WTC11 (cell line): Measurements from ENCODE around the gene HOATZ. TPM values are rescaled to one million over a fixed set of nuclear protein-coding genes. Genes with fewer than 3 reads are reported as not detected.

ENCODE experiments used
- CTCF ChIP-seq: fragments of 200-600 bp; IDR thresholded peaks from 2 replicates; pipeline ENCODE4 v1.8.0; 2022; ENCODE audit warnings: antibody characterized with exemption
- ETV6 ChIP-seq: sonication (generic); formaldehyde crosslinking; IDR thresholded peaks from 2 replicates; pipeline ENCODE4 v1.8.1; 2022; ENCODE audit warnings: mild to moderate bottlenecking, missing genetic modification reagents
- GTF2I ChIP-seq: fragments of 250-450 bp; sonication (Bioruptor Pico); conservative IDR thresholded peaks from 2 replicates; pipeline ENCODE4 v1.4.0; 2021; ENCODE audit warnings: mild to moderate bottlenecking
- JUN ChIP-seq: sonication (generic); formaldehyde crosslinking; IDR thresholded peaks from 2 replicates; pipeline ENCODE4 v1.8.0; 2023; ENCODE audit warnings: mild to moderate bottlenecking, missing genetic modification reagents
- MLX ChIP-seq: sonication (generic); formaldehyde crosslinking; IDR thresholded peaks from 2 replicates; pipeline ENCODE4 v1.8.1; 2023; ENCODE audit warnings: mild to moderate bottlenecking, missing genetic modification reagents, moderate library complexity
- MYBL2 ChIP-seq: sonication (generic); formaldehyde crosslinking; IDR thresholded peaks from 2 replicates; pipeline ENCODE4 v1.8.1; 2023; ENCODE audit warnings: mild to moderate bottlenecking, moderate library complexity, missing genetic modification reagents
- NR1H2 ChIP-seq: sonication (generic); formaldehyde crosslinking; IDR thresholded peaks from 2 replicates; pipeline ENCODE4 v1.9.0; 2021; ENCODE audit warnings: mild to moderate bottlenecking, moderate library complexity, missing genetic modification reagents
- PRDM15 ChIP-seq: sonication (generic); formaldehyde crosslinking; IDR thresholded peaks from 2 replicates; pipeline ENCODE4 v1.8.0; 2022; ENCODE audit warnings: missing genetic modification reagents
- PREB ChIP-seq: sonication (generic); formaldehyde crosslinking; IDR thresholded peaks from 2 replicates; pipeline ENCODE4 v1.8.1; 2022; ENCODE audit warnings: mild to moderate bottlenecking, missing genetic modification reagents, moderate library complexity, borderline replicate concordance
- RELA ChIP-seq: sonication (generic); formaldehyde crosslinking; IDR thresholded peaks from 2 replicates; pipeline ENCODE4 v1.8.1; 2022; ENCODE audit warnings: missing genetic modification reagents, mild to moderate bottlenecking, borderline replicate concordance
- RORB ChIP-seq: fragments of 250-450 bp; sonication (Bioruptor Pico); IDR thresholded peaks from 2 replicates; pipeline ENCODE4 v1.9.0; 2021; ENCODE audit warnings: mild to moderate bottlenecking
- TCF7 ChIP-seq: sonication (generic); formaldehyde crosslinking; IDR thresholded peaks from 2 replicates; pipeline ENCODE4 v1.8.0; 2022; ENCODE audit warnings: mild to moderate bottlenecking, low read depth, missing genetic modification reagents, moderate library complexity
- TP53 ChIP-seq: sonication (generic); formaldehyde crosslinking; IDR thresholded peaks from 2 replicates; pipeline ENCODE4 v1.8.1; 2023; ENCODE audit warnings: mild to moderate bottlenecking, missing genetic modification reagents
- ZBTB43 ChIP-seq: sonication (generic); formaldehyde crosslinking; IDR thresholded peaks from 2 replicates; pipeline ENCODE4 v1.8.1; 2023; ENCODE audit warnings: mild to moderate bottlenecking, missing genetic modification reagents
- ZNF138 ChIP-seq: sonication (generic); formaldehyde crosslinking; conservative IDR thresholded peaks from 2 replicates; pipeline ENCODE4 v1.8.1; 2022; ENCODE audit warnings: mild to moderate bottlenecking, moderate library complexity, missing genetic modification reagents
- ZNF317 ChIP-seq: sonication (generic); formaldehyde crosslinking; IDR thresholded peaks from 2 replicates; pipeline ENCODE4 v1.8.1; 2023; ENCODE audit warnings: low read depth, mild to moderate bottlenecking, moderate library complexity, missing genetic modification reagents, borderline replicate concordance
- ZNF532 ChIP-seq: fragments of 250-450 bp; sonication (Bioruptor Pico); IDR thresholded peaks from 2 replicates; pipeline ENCODE4 v1.9.0; 2021; ENCODE audit warnings: mild to moderate bottlenecking, borderline replicate concordance
- total RNA-seq: library from RNA; stranded (reverse); gene quantifications from 3 replicates; pipeline ENCODE4 v1.2.3, GENCODE V29; 2021
- TF ChIP-seq, protein P1 (sequence below): sonication (generic); formaldehyde crosslinking; IDR thresholded peaks from 2 replicates; pipeline ENCODE4 v1.8.1; 2022; ENCODE audit warnings: low read depth, mild to moderate bottlenecking, moderate library complexity, missing genetic modification reagents, borderline replicate concordance
- TF ChIP-seq, protein P2 (sequence below): sonication (generic); formaldehyde crosslinking; IDR thresholded peaks from 2 replicates; pipeline ENCODE4 v1.8.1; 2022; ENCODE audit warnings: mild to moderate bottlenecking, moderate library complexity, missing genetic modification reagents

The HOATZ gene
- total RNA-seq, 1 experiment from 2014 or later, result not detected

DNA sequence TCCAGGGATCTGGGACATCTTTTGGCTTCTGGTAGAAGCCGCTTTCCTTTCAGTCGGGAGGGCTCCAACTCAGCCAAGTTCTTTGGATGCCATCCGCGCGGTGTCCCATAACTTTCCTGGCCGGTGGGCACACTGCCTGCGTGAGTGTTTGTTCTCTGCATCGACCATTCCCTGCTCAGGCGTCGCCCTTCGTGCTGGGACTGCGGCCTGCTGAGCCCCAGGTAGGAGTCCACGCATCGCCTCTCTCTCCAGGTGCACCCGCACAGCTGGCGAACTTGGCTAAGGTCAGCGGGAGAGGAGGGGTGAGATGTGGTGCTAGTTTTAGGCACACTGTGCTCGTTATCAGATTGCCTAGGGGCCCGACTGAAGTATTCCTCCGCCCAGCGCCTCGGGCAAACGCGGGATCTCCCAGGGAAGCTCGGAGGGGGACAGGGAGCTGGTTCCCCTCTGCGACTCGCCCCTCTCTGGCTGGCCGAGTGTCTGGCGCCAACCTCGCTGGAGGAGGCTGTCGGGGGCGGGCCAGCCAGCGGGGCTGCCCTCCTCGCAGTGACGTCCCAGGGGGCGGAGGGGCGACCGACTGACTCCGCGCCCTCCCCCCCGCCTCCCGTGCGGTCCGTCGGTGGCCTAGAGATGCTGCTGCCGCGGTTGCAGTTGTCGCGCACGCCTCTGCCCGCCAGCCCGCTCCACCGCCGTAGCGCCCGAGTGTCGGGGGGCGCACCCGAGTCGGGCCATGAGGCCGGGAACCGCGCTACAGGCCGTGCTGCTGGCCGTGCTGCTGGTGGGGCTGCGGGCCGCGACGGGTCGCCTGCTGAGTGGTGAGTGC is 25.7 kb downstream of the HOATZ start, which contains the start of gene LAYN (continued):
- TF ChIP-seq ZNF532, result no peak
- peak; percentile 37; the same call in 1 of the 2 replicates for TF ChIP-seq ETV6 (CRISPR knock-in tag)
- TF ChIP-seq, protein P1, sequence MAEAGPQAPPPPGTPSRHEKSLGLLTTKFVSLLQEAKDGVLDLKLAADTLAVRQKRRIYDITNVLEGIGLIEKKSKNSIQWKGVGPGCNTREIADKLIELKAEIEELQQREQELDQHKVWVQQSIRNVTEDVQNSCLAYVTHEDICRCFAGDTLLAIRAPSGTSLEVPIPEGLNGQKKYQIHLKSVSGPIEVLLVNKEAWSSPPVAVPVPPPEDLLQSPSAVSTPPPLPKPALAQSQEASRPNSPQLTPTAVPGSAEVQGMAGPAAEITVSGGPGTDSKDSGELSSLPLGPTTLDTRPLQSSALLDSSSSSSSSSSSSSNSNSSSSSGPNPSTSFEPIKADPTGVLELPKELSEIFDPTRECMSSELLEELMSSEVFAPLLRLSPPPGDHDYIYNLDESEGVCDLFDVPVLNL (CRISPR knock-in tag), result no peak
- no peak for TF ChIP-seq NR1H2
- 0 out of 2 replicates have a peak, but pooled peaks have one; percentile 35 for TF ChIP-seq ZNF138 (CRISPR knock-in tag)
- no peak for TF ChIP-seq GTF2I
- 0 out of 2 replicates have a peak, but pooled peaks have one; percentile 65 for TF ChIP-seq JUN
- TF ChIP-seq RELA (CRISPR knock-in tag), result 0 out of 2 replicates have a peak, but pooled peaks have one; percentile 19
- no peak for TF ChIP-seq ZNF317 (CRISPR knock-in tag)
- TF ChIP-seq CTCF, result no peak
- TF ChIP-seq ZBTB43 (CRISPR knock-in tag), result no peak
- 0 out of 2 replicates have a peak, but pooled peaks have one; percentile 47 for TF ChIP-seq TP53
- no peak for TF ChIP-seq TCF7
- TF ChIP-seq MYBL2 (CRISPR knock-in tag), result no peak
- no peak for TF ChIP-seq RORB (CRISPR knock-in tag)
- TF ChIP-seq PREB (CRISPR knock-in tag), result peak; percentile 51; the same call in 1 of the 2 replicates
- TF ChIP-seq, protein P2, sequence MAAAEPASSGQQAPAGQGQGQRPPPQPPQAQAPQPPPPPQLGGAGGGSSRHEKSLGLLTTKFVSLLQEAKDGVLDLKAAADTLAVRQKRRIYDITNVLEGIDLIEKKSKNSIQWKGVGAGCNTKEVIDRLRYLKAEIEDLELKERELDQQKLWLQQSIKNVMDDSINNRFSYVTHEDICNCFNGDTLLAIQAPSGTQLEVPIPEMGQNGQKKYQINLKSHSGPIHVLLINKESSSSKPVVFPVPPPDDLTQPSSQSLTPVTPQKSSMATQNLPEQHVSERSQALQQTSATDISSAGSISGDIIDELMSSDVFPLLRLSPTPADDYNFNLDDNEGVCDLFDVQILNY (CRISPR knock-in tag), result peak; percentile 77; the same call in 1 of the 2 replicates
- 0 out of 2 replicates have a peak, but pooled peaks have one; percentile 3 for TF ChIP-seq PRDM15 (CRISPR knock-in tag)
- TF ChIP-seq MLX, result 0 out of 2 replicates have a peak, but pooled peaks have one; percentile 58
